Measurements from ENCODE around the gene ACAT1. TPM values are rescaled to one million over a fixed set of nuclear protein-coding genes. Genes with fewer than 3 reads are reported as not detected.
A peak's percentile ranks its signal among the peaks of the same experiment; 100 is the strongest.
"Not testable (repeated sequence)": the region's sequence is repeated elsewhere in the genome, so short reads cannot be mapped to it uniquely, and the experiment has no call there.

Gene ACAT1
- 10 to 100 TPM; 20.2 to 36.0 (median 29.6) TPM for polyA plus RNA-seq (ENCODE audit: low read depth in 6 of 6)

DNA sequence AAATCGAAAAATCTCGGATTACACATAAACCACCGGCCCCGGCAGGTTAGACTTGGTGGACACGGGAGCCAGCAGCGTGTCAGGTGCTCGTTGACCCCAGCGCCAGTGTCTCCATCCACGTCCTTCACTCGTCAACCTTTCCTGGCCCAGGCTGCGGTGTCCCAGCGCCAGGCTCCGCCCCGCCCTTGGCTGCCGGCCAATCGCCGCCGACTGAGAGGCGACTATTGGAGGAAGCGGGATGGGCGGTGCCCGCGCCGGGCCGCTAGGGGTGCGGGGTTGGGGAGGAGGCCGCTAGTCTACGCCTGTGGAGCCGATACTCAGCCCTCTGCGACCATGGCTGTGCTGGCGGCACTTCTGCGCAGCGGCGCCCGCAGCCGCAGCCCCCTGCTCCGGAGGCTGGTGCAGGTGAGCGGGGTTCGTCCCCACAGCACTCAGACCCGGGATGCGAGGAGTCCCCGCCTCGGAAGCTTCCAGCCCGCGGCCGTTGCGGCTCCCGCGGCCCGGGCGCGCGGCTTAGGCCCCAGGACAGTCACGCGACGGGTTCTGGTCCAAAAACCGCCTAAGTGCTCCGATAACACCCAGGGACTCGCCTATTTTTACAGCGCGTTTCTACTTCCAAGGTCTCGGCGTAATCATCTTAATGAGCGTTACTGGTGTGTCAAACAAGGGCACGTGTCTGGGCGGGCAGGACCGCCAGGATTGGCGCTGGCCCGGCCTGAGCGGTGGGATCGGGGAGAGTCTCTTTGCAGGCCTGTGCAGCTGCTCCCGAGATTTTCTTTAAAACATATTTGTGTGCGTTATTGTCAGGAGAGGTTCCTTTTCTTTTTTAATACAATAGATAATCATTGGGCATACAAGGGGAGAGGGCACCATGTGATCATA lies at the start of gene ACAT1:
Gene ACAT1 (plus strand): TSS at position 294 of the 882 bp plus-strand sequence. CDS start 40 bp downstream, at position 334.
- H3K4me3 Mint-ChIP-seq: peak within 1 kb of the TSS; percentile 89 to 97 (median 95)
- no peaks in the 10 kb centered on the region for H3K27me3 Mint-ChIP-seq
- peaks cover 33 to 39% (median 37%) of the 10 kb centered on the region in 3 donors for H3K4me1 Mint-ChIP-seq
- peak; percentile 98 to 99 for ATAC-seq (ENCODE audit: low read depth in 2 of 2)
- H3K36me3 Mint-ChIP-seq: peaks cover 4 to 6% of the 10 kb centered on the region in 2 donors
- peak; percentile 94 for DNase-seq
- H3K9me3 Mint-ChIP-seq: no peaks in the 10 kb centered on the region
- H3K27ac Mint-ChIP-seq: peak within 1 kb of the TSS; percentile 23 to 95 (median 88)

- peak overlapping the region in 1 of 6 donors; percentile 25 for H3K27ac Mint-ChIP-seq
- H3K9me3 Mint-ChIP-seq: no peaks in the 10 kb centered on the region
- peaks cover 24% of the 10 kb centered on the region in 2 donors for H3K36me3 Mint-ChIP-seq
- no peaks in the 10 kb centered on the region for H3K27me3 Mint-ChIP-seq
- H3K4me3 Mint-ChIP-seq: no peak overlapping the region
- no peak for DNase-seq
- ATAC-seq (ENCODE audit: low read depth in 2 of 2): no peak
- no peaks in the 10 kb centered on the region for H3K4me1 Mint-ChIP-seq
These were observed 36.6 kb upstream of the ACAT1 start for GRCh38 chr11:108084811-108085210.

GRCh38 chr11:108085672-108086071 lies 35.7 kb upstream of the ACAT1 start:
- no peaks in the 10 kb centered on the region for H3K4me1 Mint-ChIP-seq
- ATAC-seq (ENCODE audit: low read depth in 2 of 2): no peak
- H3K36me3 Mint-ChIP-seq: peaks cover 21 to 22% of the 10 kb centered on the region in 2 donors
- H3K9me3 Mint-ChIP-seq: no peaks in the 10 kb centered on the region
- no peak overlapping the region for H3K4me3 Mint-ChIP-seq
- DNase-seq: no peak
- H3K27ac Mint-ChIP-seq: no peak overlapping the region
- no peaks in the 10 kb centered on the region for H3K27me3 Mint-ChIP-seq

DNA sequence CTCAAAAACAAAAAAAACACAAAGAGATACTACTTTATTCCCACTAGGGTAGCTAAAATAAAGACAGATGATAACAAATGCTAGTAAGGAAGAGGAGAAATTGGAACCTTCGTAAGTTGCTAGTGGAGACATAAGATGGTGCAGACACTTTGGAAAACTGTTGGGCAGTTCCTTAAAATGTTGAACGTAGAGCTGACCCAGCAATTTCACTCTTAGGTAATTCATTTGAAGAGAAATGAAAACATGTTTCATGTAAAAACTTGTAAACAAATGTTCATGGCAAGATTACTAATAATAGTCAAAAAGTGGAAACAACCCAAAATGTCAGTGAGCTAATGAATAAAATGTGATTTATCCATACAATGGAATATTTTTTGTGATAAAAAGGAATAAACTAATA lies 29.2 kb upstream of the ACAT1 start:
- ATAC-seq (ENCODE audit: low read depth in 2 of 2) (no peak), DNase-seq (no peak)
- peaks cover 9 to 11% of the 10 kb centered on the region in 2 donors for H3K36me3 Mint-ChIP-seq
- no peak overlapping the region for H3K4me3 Mint-ChIP-seq
- no peaks in the 10 kb centered on the region for H3K27me3 Mint-ChIP-seq
- H3K27ac Mint-ChIP-seq: no peak overlapping the region
- H3K4me1 Mint-ChIP-seq: no peaks in the 10 kb centered on the region
- no peaks in the 10 kb centered on the region for H3K9me3 Mint-ChIP-seq

DNA sequence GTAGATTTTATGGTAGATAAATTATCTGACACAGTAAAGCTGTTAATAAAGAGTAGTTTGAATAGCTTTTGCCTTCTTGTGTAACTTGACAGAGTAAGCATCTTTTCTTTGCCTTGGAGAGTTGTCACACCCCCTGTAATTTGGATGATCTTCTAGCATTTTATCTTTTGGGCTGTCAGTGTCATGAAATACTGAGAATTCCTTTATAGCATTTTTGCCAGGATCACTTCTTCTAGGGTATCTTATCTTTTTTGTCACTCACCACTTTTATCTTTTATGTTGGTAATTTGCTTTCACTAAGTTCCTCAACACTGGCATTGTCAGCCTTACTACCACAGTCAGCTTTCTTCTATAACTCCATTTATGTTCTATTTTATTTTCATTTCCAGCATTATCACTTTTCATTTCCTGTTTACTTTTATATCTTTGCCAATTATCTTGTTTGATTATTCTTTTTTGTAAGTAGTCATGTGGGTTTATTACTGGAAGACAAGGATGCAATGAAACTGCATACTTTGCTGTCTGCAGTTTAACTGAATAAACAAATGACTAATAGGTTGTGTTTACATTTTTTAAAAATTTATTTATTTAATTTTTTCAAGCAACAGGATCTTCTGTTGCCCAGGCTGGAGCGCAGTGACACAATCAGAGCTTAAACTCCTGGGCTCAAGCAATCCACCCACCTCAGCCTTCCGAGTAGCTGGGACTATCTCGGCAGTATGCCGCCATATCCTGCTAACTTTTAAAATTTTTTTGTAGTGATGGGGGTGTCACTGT lies 28.1 kb upstream of the ACAT1 start:
- DNase-seq (no peak), ATAC-seq (ENCODE audit: low read depth in 2 of 2) (no peak)
- no peaks in the 10 kb centered on the region for H3K4me1 Mint-ChIP-seq
- H3K9me3 Mint-ChIP-seq: no peaks in the 10 kb centered on the region
- H3K27me3 Mint-ChIP-seq: no peaks in the 10 kb centered on the region
- H3K27ac Mint-ChIP-seq: peak overlapping the region in 3 of 6 donors; percentile 71 to 75 (median 73)
- peaks cover 11 to 15% of the 10 kb centered on the region in 2 donors for H3K36me3 Mint-ChIP-seq
- no peak overlapping the region for H3K4me3 Mint-ChIP-seq

GRCh38 chr11:108097179-108097578 lies 24.2 kb upstream of the ACAT1 start:
- Mint-ChIP-seq H3K9me3 (no peaks in the 10 kb centered on the region), H3K4me3 (no peak overlapping the region), H3K36me3 (peaks cover 6 to 15% of the 10 kb centered on the region in 2 donors), H3K27ac (no peak overlapping the region), H3K4me1 (peaks cover 0 to 5% (median 0%) of the 10 kb centered on the region in 3 donors), H3K27me3 (no peaks in the 10 kb centered on the region)
- no peak for ATAC-seq (ENCODE audit: low read depth in 2 of 2)
- DNase-seq: no peak

GRCh38 chr11:108101090-108101775 lies 20.1 kb upstream of the ACAT1 start:
- H3K4me1 Mint-ChIP-seq: peaks cover 0 to 5% (median 0%) of the 10 kb centered on the region in 3 donors
- ATAC-seq (ENCODE audit: low read depth in 2 of 2) (no peak), DNase-seq (no peak)
- H3K27me3 Mint-ChIP-seq: no peaks in the 10 kb centered on the region
- peak overlapping the region in 1 of 6 donors; percentile 16 for H3K27ac Mint-ChIP-seq
- no peaks in the 10 kb centered on the region for H3K9me3 Mint-ChIP-seq
- H3K4me3 Mint-ChIP-seq: no peak overlapping the region
- H3K36me3 Mint-ChIP-seq: peaks cover 0 to 15% of the 10 kb centered on the region in 2 donors

- H3K4me1 Mint-ChIP-seq: no peaks in the 10 kb centered on the region
- no peaks in the 10 kb centered on the region for H3K36me3 Mint-ChIP-seq
- ATAC-seq (ENCODE audit: low read depth in 2 of 2) (peak in 1 of 2 donors; percentile 28), DNase-seq (no peak)
- no peak overlapping the region for H3K4me3 Mint-ChIP-seq
- peak overlapping the region in 3 of 6 donors; percentile 7 to 21 (median 16) for H3K27ac Mint-ChIP-seq
- H3K9me3 Mint-ChIP-seq: no peaks in the 10 kb centered on the region
- H3K27me3 Mint-ChIP-seq: no peaks in the 10 kb centered on the region
These were observed 10.2 kb upstream of the ACAT1 start for GRCh38 chr11:108111126-108111525.

- H3K4me1 Mint-ChIP-seq: no peaks in the 10 kb centered on the region
- no peaks in the 10 kb centered on the region for H3K9me3 Mint-ChIP-seq
- H3K27me3 Mint-ChIP-seq: no peaks in the 10 kb centered on the region
- no peak overlapping the region for H3K4me3 Mint-ChIP-seq
- DNase-seq: no peak
- H3K27ac Mint-ChIP-seq: peak overlapping the region in 2 of 6 donors; percentile 12 to 45
- no peak for ATAC-seq (ENCODE audit: low read depth in 2 of 2)
- H3K36me3 Mint-ChIP-seq: no peaks in the 10 kb centered on the region
These were observed 9.3 kb upstream of the ACAT1 start for GRCh38 chr11:108112057-108112456.

DNA sequence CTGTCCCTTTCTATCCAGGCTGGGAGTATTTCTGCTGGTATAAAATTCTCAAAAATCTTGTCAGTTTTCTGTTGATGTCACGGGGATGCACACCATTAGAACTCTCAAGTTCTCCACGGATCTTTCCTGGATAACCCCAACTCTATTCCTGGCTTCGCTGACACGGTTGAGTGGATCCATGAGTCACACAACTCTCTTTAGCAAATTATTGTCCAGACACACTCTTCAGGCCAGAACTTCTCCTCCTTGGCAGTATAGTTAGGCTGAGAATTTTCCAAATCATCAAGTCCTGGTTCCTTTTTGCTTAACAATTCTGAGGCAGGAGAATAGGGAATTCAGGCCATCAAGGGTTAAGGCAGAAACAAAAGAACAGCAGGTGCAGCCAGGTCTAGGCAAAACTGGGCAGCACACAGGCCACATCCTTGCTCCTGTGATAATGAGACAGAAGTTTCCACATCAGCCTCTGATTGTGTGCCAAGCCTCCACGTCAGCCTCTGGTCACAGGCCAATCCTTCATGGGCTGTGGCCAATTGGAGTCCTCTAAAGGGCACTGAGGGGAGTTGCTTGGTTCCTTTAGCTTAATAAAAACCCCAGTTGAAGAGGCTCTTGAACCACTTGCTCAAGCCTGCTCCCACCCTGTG lies 5.7 kb upstream of the ACAT1 start:
- Mint-ChIP-seq H3K27me3 (no peaks in the 10 kb centered on the region), H3K4me1 (no peaks in the 10 kb centered on the region), H3K4me3 (no peak overlapping the region), H3K27ac (peak overlapping the region in 4 of 6 donors; percentile 24 to 65 (median 40)), H3K9me3 (no peaks in the 10 kb centered on the region), H3K36me3 (no peaks in the 10 kb centered on the region)
- DNase-seq: no peak
- ATAC-seq (ENCODE audit: low read depth in 2 of 2): no peak

- no peak for ATAC-seq (ENCODE audit: low read depth in 2 of 2)
- Mint-ChIP-seq H3K27me3 (no peaks in the 10 kb centered on the region), H3K4me1 (peaks cover 11 to 19% (median 14%) of the 10 kb centered on the region in 3 donors), H3K36me3 (no peaks in the 10 kb centered on the region), H3K9me3 (no peaks in the 10 kb centered on the region), H3K4me3 (peak overlapping the region in 1 of 8 donors; percentile 69), H3K27ac (no peak overlapping the region)
- DNase-seq: peak; percentile 12
These were observed 3.5 kb upstream of the ACAT1 start for GRCh38 chr11:108117746-108118371.

DNA sequence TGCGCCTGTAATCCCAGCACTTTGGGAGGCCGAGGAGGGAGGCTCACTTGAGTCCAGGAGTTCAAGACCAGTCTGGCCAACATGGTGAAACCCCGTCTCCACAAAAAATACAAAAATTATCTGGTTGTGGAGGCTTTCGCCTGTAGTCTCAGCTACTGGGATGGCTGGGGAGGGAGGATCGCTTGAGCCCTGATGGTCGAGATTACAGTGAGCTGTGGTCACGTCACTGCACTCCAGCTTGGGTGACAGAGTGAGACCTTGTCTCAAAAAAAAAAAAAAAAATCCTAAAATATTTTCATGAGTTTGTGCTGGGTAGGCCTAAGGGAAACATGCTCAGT lies 462 bp upstream of the ACAT1 start:
- Mint-ChIP-seq H3K4me3 (peak overlapping the region; percentile 89 to 97 (median 95)), H3K27ac (peak overlapping the region in 4 of 6 donors; percentile 9 to 86 (median 27)), H3K4me1 (peaks cover 28 to 33% (median 32%) of the 10 kb centered on the region in 3 donors)
- not testable (repeated sequence) for H3K27me3 Mint-ChIP-seq, H3K9me3 Mint-ChIP-seq, H3K36me3 Mint-ChIP-seq, DNase-seq
- peak in 1 of 2 donors; percentile 1 for ATAC-seq (ENCODE audit: low read depth in 2 of 2)

Measured in naive B cell (primary cell).